Chondrocyte (in vitro differentiated cells): ENCODE data around the gene PTGIS. TPM values are rescaled to one million over a fixed set of nuclear protein-coding genes. Genes with fewer than 3 reads are reported as not detected.

Experiments
- DNase-seq: peaks from one replicate; pipeline ENCODE4 v3.0.0; 2021; ENCODE audit warnings: mixed read lengths, low spot score
- H3K27ac Mint-ChIP-seq: one replicate; pipeline ENCODE4 v1.8.0; 2021; ENCODE audit warnings: mild to moderate bottlenecking, moderate library complexity, mixed read lengths; ENCODE audit not compliant: unreplicated experiment
- H3K27me3 Mint-ChIP-seq: 2 replicates; pipeline ENCODE4 v1.8.0; 2021; ENCODE audit warnings: low read depth, mixed read lengths
- H3K36me3 Mint-ChIP-seq: 2 replicates; pipeline ENCODE4 v1.8.0; 2021; ENCODE audit warnings: low read depth, mixed read lengths
- H3K4me1 Mint-ChIP-seq: 2 replicates; pipeline ENCODE4 v1.8.0; 2021; ENCODE audit warnings: low read depth, mild to moderate bottlenecking, mixed read lengths
- H3K4me3 Mint-ChIP-seq: one replicate; pipeline ENCODE4 v1.8.0; 2021; ENCODE audit warnings: mild to moderate bottlenecking, moderate library complexity, mixed read lengths; ENCODE audit not compliant: unreplicated experiment
- H3K9me3 Mint-ChIP-seq: 2 replicates; pipeline ENCODE4 v1.8.0; 2021; ENCODE audit warnings: low read depth, mixed read lengths
- total RNA-seq: library from RNA; stranded (reverse); gene quantifications from 3 replicates; pipeline ENCODE4 v1.2.1, GENCODE V29; 2021
- TF ChIP-seq, protein P1 (sequence below): fragments of 200-600 bp; sonication (generic); IDR thresholded peaks from 2 replicates; pipeline ENCODE4 v1.5.0; 2021; ENCODE audit warnings: antibody characterized with exemption, mild to moderate bottlenecking, moderate library complexity

Gene PTGIS
- total RNA-seq, 1 donor from 2014 or later: 91.5 TPM

DNA sequence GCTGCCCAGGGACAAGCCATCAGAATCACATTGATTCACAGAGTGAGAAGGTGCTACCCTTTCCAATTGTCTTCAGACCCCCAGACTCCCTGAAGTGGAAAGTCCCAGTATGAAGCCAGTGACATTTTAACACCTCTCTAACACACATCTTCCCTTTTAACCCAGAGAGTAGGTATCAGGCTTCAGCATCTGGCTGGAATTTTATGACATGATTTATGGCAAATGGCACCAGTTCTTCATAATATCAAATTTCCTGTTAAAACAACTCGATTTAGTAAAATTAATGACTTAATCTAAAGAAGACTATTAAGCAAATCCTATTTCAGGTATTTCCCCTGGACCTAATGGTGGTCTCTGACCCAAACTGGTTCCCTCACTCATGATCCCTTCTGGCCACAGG, 110.5 kb downstream of the PTGIS start:
- TF ChIP-seq, protein P1, sequence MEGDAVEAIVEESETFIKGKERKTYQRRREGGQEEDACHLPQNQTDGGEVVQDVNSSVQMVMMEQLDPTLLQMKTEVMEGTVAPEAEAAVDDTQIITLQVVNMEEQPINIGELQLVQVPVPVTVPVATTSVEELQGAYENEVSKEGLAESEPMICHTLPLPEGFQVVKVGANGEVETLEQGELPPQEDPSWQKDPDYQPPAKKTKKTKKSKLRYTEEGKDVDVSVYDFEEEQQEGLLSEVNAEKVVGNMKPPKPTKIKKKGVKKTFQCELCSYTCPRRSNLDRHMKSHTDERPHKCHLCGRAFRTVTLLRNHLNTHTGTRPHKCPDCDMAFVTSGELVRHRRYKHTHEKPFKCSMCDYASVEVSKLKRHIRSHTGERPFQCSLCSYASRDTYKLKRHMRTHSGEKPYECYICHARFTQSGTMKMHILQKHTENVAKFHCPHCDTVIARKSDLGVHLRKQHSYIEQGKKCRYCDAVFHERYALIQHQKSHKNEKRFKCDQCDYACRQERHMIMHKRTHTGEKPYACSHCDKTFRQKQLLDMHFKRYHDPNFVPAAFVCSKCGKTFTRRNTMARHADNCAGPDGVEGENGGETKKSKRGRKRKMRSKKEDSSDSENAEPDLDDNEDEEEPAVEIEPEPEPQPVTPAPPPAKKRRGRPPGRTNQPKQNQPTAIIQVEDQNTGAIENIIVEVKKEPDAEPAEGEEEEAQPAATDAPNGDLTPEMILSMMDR: no peak
- H3K36me3 Mint-ChIP-seq: peaks cover 3% of the 10 kb centered on the region
- no peak overlapping the region for H3K4me3 Mint-ChIP-seq
- no peak overlapping the region for H3K27ac Mint-ChIP-seq
- H3K4me1 Mint-ChIP-seq: no peaks in the 10 kb centered on the region
- H3K9me3 Mint-ChIP-seq: no peaks in the 10 kb centered on the region
- H3K27me3 Mint-ChIP-seq: peaks cover 46% of the 10 kb centered on the region
- DNase-seq: no peak

DNA sequence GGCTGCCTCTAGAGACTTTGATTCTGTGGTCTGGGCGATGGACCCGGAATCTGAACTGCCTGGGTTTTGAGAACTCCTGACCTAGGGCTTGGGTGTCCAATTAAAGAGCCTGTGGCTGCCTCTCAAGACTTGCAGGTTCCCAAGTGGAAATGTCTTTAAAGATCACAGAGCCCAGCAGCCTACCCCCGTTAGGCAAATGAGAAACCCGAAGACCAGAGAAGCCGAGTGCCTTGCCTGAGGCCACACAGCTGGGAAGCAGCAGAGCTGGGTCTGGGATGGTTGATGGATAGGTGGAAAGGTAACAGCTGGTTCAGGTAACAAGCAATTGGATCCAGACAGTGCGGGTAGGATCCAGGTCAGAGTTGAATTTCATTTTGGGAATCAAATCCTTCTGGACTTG, 111.3 kb downstream of the PTGIS start:
- H3K4me1 Mint-ChIP-seq: no peaks in the 10 kb centered on the region
- DNase-seq: no peak
- no peak overlapping the region for H3K4me3 Mint-ChIP-seq
- peaks cover 3% of the 10 kb centered on the region for H3K36me3 Mint-ChIP-seq
- TF ChIP-seq, protein P1: no peak
- no peaks in the 10 kb centered on the region for H3K9me3 Mint-ChIP-seq
- peaks cover 47% of the 10 kb centered on the region for H3K27me3 Mint-ChIP-seq
- no peak overlapping the region for H3K27ac Mint-ChIP-seq

DNA sequence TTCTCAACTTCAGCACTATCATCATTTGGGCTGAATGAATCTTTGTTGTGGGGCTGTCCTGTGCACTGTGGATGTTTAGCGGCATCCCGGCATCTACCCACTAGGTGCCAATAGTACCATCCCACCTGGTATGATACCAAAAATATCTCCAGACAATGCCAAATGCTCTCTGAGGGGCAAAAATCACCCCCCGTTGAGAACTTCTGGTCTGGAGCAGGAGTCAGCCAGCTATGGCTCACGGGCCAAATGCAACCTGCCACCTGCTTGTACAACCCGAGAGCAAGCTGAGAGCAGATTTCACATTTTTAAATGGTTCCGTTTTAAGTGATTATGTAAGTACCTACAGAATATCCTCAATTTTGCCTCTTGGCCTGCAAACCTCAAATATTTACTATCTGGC, 112.2 kb downstream of the PTGIS start:
- H3K27me3 Mint-ChIP-seq: peaks cover 47% of the 10 kb centered on the region
- H3K27ac Mint-ChIP-seq: no peak overlapping the region
- TF ChIP-seq, protein P1: no peak
- H3K4me3 Mint-ChIP-seq: no peak overlapping the region
- H3K4me1 Mint-ChIP-seq: no peaks in the 10 kb centered on the region
- DNase-seq: no peak
- no peaks in the 10 kb centered on the region for H3K9me3 Mint-ChIP-seq
- H3K36me3 Mint-ChIP-seq: peaks cover 3% of the 10 kb centered on the region

Other genes starting within 250 kb of the PTGIS start
- 1.2 to 17.8 TPM (median 1.3 TPM) in 3 replicates for gene KCNB1, start 85.5 kb downstream of the PTGIS start, total RNA-seq
- gene B4GALT5, start 145.7 kb upstream of the PTGIS start, total RNA-seq: 54.2 to 56.1 TPM (median 55.0 TPM) in 3 replicates
- 5.2 to 7.6 TPM (median 6.2 TPM) in 3 replicates for gene SLC9A8, start 244.7 kb upstream of the PTGIS start, total RNA-seq